HUDEP-2 (cell line): Measurements from ENCODE around the gene CDKAL1.

Experiments
- DNase-seq, 76 experiments: peaks; one replicate each; lab custom pipeline; 2025; ENCODE audit not compliant: unreplicated experiment in 76 of 76; lab: John Stamatoyannopoulos, UW

Gene CDKAL1

DNA sequence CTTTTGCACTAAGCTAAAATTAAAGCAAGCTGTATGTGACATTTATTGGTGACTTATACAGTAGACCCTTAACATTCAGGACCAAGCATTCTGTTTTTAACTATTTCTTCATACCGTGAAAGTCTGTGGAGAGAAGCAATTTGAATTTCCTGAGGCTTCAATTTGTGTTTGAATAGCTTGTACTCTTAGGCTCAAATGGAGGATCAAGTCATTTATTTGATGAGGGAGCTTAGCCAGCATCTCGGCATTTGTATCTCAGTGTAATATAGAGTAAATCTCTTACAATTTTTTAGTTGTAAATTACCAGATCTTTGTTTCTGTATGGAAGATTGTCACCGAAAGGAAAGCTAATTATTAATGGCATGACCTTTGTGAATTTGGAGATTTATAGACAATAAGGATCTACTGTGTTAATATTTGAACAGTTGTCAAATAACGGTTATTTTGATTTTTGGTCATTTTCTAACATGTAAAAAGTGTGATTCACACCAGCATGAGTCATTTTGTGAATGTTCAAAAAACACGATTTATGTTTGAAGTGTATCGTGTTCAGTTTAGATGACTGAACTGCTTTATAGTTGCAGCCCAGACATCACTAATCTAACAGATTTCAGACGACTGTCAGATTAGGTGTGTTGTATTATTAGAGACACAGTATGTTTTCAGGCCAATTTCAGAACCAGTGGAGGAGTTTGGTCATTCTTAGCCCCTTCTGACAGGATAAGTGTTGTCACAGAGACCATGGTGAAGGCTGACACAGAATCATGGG lies 332.9 kb downstream of the CDKAL1 start:
- no peak for DNase-seq

DNA sequence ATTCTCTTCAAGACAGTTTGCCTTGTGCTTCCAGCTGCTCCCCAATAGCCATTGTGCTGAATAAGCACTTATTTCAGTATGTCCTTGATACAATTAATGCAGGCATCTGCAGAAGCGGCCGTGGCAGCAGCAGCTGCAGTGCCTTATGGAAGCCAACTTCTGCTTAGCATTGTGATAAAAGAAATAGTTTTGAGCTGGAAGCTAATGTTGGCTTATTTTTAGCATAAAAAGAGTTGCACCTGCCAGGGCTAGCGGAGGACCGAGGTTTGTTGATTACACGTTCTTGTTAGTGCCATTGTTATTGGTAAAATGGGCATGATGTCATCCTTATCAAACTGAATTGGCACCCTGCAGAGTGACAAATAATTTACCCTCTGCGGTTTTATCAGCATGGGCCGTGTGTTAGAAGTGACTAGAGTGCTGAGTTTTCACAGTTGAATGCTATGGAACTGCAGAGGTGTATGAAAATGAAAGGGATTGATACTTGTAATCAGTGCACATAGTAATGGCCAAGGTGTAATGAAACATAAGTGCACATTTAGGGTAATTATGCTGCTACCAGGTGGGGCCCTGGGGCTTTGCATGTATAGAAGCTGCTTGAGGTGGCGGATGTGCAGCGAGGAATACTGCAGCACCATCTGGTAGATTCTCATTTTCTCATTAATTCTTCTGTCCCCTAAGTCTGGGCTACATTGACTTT lies 334.3 kb downstream of the CDKAL1 start:
- no peak for DNase-seq

GRCh38 chr6:20870021-20870420 lies 335.8 kb downstream of the CDKAL1 start:
- no peak for DNase-seq

- DNase-seq: peak in 5 of 76 experiments; percentile 6 to 33 (median 16)
These were observed 336.2 kb downstream of the CDKAL1 start for GRCh38 chr6:20870493-20870892.

DNA sequence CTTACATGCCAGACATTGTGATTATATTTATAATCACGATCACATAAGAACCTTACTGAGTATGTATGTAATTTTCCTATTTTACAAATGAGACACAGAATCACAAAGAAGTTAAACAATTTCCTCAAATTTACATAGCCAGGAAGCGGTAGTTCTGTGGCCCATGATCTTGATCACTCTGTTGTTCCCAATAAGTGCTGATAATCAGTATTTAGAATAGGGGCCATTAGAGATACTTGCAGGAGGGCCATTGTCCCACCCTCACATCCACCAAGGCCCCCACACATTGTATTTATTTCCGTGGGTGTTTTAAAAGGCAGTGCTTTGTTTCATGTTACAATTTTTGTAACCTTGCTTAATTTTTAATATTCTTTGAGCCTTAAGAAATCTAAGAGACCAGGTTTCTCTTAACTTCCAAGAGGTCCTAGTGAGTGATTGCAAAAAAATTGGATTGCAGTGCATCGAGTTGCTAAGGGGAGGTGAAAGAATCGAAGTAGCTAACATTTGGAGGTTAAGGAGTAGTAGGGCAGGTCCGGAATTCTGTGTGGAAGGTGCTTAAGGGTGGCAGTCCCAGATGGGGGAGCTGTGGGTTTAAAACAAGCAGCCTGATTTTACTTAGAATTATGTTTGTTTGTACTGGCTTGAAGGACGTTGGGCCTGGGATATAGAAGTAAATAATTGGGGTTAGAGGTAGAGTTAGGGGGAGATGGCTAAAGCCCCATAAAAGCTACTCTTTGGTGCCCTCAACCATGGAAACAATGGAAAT lies 339.4 kb downstream of the CDKAL1 start:
- DNase-seq: no peak

DNA sequence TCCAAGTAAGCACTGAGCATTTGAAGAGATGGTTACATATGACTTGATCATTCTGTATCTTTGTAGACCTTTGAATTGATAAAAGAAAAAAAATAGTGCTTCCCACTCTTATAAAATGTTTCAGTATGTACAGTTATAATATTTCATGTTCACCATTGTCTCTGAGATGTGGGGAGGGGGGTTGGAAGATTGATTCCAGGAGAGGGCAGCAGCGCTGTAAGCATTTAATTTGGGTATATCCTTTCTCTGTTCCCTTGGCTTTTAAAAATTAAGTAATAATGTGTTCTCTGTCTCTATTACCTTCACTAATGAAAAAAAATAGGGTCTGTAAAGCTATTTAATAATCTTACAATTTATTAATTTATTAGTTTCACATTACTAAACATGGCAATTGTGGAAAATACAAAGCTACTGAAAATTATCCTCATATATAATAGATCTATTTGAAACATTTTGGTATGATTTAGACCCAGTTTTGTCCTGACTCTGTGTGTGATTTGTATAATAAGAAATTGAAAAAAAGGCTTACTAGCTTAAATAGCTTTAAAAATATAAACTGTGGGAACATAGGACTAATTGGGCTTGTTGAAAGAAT lies 341.2 kb downstream of the CDKAL1 start:
- DNase-seq: no peak

DNA sequence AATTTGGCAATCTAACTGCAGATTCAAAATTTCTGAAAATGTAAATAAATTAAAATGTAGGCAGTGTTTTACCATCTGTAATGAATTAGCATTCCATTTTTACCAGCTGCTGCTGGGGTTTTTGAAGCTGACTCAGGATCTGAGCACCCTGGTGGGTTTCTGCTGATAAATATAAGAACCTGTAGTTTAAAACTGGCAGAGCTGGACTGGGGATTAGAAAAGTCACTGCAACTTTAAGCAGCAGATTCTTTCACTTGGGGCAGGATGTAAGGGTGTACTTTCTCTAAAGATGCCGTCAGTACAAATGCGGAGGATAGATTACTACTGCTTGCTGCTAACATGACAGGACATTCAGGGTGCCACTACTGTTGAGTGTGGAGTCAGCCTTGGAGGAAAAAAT lies 341.8 kb downstream of the CDKAL1 start:
- DNase-seq: no peak

GRCh38 chr6:20876561-20876960 lies 342.3 kb downstream of the CDKAL1 start:
- no peak for DNase-seq

DNA sequence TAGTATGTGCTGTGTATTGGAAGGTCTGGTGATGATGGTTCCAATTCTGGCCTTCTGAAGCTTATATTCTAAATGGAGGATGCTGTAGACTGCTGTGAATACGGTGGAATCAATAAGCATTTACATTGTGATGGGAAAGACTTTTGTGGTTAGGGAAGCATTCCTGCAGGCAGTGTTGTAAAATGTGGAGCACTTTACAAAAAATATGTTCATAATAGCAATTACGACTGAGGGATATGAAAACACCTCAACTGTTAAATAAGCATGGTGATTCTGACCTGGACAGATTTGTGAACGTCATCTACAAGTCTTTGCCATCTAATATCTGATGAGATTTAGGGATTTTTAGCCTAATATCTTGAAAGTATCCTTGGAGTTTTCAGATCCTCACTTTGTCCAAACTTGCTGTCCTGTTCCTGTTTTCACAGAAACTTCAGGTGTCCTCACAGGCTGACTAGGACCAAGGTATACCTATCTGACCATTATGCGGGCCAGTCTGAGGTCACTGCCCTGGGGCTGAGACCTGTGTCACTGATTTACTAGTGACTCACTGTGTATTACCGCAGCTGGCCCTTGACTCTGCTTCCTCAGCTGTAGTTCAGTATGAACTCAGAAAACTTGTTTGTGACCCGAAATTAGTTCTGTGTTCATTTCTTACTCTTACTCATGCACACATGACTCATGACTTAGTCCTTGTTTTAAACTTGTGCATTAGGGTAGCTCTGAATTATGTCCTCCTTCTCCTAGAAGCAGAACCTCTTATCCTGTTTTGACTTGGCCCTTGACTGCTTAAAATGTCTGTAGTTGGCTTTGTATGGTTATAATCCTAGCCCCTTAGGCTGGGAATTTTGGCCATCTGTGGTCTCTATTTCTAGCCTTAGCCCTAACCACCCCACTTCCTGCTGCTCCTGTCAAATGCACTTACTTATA lies 343.0 kb downstream of the CDKAL1 start:
- no peak for DNase-seq

DNA sequence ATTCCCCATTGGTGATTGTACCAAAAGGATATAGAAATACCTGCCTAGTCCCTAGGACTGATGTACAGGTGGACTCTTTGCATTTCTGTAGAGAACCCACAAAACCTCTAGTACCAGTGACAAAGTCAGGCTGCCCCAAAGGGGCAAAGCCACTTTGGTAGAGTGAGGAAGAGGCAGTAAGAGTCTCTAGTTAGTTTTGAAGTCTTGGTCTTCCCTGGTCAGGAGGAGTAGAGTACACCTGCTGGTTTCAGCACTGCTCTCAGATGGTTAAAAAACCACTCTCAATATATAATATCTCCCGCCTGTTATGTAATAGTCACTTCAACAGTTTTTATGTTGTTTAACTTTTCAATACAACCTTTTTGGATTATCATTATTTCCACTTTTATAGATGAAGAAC lies 344.9 kb downstream of the CDKAL1 start:
- no peak for DNase-seq

- DNase-seq: no peak
These were observed 345.3 kb downstream of the CDKAL1 start for GRCh38 chr6:20879526-20879925.

DNA sequence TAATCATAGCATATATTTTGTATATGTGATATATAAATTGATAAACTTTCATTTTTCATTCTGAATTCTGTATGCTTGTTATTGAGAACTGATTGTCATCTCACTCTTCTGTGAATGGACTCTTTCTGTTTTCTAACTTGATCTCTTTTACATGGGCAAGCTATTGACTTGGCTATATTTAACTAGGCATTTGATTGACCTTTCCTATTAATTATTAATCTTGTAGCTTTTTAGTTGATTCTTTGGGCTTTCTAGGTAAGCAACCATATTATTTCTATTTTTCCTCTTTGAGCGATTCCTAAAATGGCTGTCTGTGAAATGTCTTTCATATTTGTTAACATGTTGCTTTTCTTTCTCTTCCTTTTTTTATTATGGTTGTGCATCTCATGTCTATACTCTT lies 347.1 kb downstream of the CDKAL1 start:
- no peak for DNase-seq

DNA sequence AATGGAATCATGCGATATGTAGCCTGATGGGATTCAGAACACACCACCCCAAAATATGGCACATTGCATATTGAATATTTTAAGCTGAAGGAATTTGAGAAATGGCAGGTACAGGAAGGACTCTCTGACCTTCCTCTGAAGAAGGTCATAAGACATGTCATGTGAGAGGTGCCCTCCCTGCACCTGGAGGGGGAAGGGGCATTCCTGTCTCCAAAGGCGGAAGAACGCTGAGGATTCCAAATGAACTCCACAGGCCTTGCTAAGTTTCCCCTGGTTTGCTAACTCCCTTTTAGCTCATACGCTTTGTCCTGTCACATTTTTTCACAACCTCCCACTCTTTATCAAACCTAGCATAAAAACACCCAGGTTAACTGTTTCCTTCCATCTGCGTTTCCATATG lies 347.8 kb downstream of the CDKAL1 start:
- DNase-seq: no peak

GRCh38 chr6:20885076-20885475 lies 350.8 kb downstream of the CDKAL1 start:
- DNase-seq: no peak

GRCh38 chr6:20891161-20891560 lies 356.9 kb downstream of the CDKAL1 start:
- DNase-seq: no peak

DNA sequence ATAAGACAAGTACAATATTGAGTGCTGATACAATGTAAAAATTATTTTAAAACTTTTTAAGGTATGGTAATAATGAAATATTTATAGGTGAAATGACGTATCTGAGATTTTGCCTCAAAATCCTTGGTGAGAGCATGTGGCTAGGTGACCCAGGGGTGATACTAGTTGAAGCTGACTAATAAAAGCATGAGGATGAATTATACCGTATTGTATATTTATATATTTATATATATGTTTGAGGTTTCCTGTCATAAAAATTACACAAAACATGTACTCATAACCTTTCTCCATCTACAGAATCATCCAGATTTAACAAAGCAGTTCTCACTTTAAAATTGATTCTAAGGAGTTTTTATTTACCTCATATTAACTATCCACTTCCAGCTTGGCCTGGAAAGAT lies 358.1 kb downstream of the CDKAL1 start:
- no peak for DNase-seq

DNA sequence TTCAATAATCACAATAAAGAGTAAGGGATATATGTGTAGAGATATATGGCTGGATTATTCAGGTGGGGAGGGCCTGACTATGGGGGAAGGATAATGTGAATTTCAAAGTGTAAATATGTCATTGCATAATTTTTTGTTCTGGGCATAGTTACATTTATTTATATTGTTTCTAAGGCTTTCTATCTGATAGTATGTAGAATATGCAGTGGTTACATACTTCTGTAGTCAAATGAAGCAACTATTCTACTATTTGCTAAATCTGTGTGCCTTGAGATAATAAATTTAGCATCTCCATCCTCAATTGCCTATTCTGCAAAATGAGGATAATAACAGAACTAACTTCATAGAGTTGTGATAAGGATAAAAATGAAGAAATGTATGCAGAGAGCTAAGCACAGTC lies 359.2 kb downstream of the CDKAL1 start:
- DNase-seq: no peak

DNA sequence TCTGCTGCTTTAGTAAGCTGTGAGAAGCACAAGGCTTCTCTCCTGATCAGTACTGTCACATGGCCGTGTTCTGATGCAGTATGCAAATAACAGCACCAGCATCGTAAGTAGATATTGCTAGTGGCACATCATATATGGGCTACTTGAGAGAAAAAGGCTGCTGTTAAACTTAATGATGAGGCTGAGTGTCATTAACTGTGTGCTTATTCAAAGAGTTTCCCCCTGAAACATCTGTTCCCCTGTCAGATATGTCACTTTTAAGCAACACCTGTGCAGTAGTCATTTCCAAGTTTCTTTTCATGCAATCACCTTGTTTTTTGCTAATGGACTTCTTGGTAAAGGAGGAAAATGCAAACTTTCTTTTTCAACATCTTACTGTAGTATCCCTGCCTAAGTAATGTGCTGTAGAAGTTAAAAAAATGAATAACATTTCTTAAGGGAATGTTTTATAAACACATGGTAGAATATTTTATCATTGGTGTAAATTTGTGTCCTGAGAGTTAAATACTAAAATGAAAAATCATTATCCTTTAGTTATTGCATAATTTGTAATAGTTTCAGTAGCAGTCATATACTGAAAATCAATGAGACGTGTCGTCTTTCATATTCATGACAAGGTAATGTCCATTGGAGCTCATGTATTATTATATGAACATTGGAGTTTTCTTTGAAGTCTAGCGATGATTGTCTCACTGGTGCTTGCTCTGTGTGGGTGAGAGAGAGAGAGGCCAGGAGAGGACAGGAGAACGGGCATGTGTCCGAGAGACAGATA lies 366.3 kb downstream of the CDKAL1 start:
- no peak for DNase-seq

GRCh38 chr6:20905377-20905776 lies 371.1 kb downstream of the CDKAL1 start:
- DNase-seq: no peak
